Measurements from ENCODE around the gene OSBPL8. TPM values are rescaled to one million over a fixed set of nuclear protein-coding genes. Genes with fewer than 3 reads are reported as not detected.
A peak's percentile ranks its signal among the peaks of the same experiment; 100 is the strongest.
"Not testable (repeated sequence)": the region's sequence is repeated elsewhere in the genome, so short reads cannot be mapped to it uniquely, and the experiment has no call there.

The OSBPL8 gene
- total RNA-seq, 2 experiments from 2014 or later = 25.0 to 61.3 TPM

DNA sequence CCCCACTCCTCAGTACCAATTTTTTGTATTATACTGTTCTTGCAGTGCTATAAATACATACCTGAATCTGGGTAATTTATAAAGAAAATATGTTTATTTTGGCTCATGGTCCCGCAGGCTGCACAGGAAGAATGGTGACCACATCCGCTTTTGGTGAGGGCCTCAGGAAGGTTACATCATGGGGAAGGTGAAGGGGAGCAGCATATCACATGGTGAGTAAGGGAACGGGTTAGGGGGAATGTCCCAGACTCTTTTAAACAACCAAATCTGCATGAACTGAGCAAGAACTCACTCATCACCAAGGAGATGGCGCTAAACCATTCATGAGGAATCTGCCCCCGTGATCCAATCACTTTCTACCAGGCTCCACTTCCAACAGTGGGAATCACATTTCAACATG is 40.0 kb downstream of the OSBPL8 start:
- POLR2A ChIA-PET = interaction anchor here (0.5 to 1.1 kb wide), 3 partner anchors 10 to 500 kb away, joined by 3 read pairs; no protein-coding TSS in a partner anchor

DNA sequence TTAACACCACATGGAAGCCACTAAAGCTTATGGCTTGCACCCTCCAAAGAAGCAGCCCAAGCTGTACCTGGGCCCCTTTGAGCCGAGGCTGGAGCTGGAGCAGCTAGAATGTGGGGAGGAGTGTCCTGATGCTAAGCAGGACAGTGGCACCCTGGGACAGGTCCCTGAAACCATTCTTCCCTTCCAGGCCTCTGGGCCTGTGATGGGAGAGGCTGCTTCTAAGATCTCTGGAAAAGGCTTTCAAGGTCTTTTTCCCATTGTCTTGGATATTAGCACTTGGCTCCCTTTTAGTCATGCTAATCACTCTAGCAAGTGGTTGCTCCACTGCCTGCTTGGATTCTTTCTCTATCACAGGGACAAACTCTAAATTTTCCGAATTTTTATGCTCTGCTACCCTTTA is 40.9 kb downstream of the OSBPL8 start:
- ChIA-PET POLR2A (interaction anchor here (0.5 kb wide), 1 partner anchor 10 kb away, joined by 3 read pairs; no protein-coding TSS in a partner anchor), CTCF (ENCODE audit: unreplicated experiment) (no interaction called here)
- intact Hi-C loops (cut with micrococcal nuclease; ENCODE audit: unreplicated experiment) = no loop called here
- DNase-seq (ENCODE audit: low spot score) = no peak
- Histone ChIP-seq H3K27ac (ENCODE audit: low read depth, low read length, poor library complexity, severe bottlenecking) (no peak overlapping the region), H3K4me1 (ENCODE audit: insufficient read depth, low read length, poor library complexity, severe bottlenecking) (peaks cover 17% of the 10 kb centered on the region), H4K20me1 (ENCODE audit: insufficient read depth, low read length) (no peaks in the 10 kb centered on the region), H2AFZ (ENCODE audit: low read length) (no peak overlapping the region), H3K79me2 (ENCODE audit: insufficient read depth, low read depth, low read length) (peaks cover 41% of the 10 kb centered on the region; the same call in 1 of the 2 replicates), H3K4me3 (ENCODE audit: low read depth, low read length, poor library complexity, severe bottlenecking) (no peak overlapping the region), H3K4me2 (ENCODE audit: low read length) (no peak overlapping the region), H3K9me2 (ENCODE audit: insufficient read depth, low read length) (no peaks in the 10 kb centered on the region), H3K36me3 (ENCODE audit: insufficient read depth, low read length) (peaks cover 61% of the 10 kb centered on the region), H3K9me3 (ENCODE audit: low read length) (peaks cover 45% of the 10 kb centered on the region; the same call in 1 of the 2 replicates)
- BruUV-seq (replicated peaks) = no TSS peak
- TF ChIP-seq, protein P1, sequence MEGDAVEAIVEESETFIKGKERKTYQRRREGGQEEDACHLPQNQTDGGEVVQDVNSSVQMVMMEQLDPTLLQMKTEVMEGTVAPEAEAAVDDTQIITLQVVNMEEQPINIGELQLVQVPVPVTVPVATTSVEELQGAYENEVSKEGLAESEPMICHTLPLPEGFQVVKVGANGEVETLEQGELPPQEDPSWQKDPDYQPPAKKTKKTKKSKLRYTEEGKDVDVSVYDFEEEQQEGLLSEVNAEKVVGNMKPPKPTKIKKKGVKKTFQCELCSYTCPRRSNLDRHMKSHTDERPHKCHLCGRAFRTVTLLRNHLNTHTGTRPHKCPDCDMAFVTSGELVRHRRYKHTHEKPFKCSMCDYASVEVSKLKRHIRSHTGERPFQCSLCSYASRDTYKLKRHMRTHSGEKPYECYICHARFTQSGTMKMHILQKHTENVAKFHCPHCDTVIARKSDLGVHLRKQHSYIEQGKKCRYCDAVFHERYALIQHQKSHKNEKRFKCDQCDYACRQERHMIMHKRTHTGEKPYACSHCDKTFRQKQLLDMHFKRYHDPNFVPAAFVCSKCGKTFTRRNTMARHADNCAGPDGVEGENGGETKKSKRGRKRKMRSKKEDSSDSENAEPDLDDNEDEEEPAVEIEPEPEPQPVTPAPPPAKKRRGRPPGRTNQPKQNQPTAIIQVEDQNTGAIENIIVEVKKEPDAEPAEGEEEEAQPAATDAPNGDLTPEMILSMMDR (conservative IDR thresholded peaks at IDR 0.05; ENCODE audit: low read length) = no peak
- no peak for TF ChIP-seq EZH2phosphoT487 (IDR thresholded peaks at IDR 0.05; ENCODE audit: borderline replicate concordance, low read depth, low read length)

More for the DNA sequence above, 40.0 kb downstream of the OSBPL8 start:
- Histone ChIP-seq H3K79me2 (ENCODE audit: insufficient read depth, low read depth, low read length) (peaks cover 41% of the 10 kb centered on the region; the same call in 1 of the 2 replicates), H3K4me1 (ENCODE audit: insufficient read depth, low read length, poor library complexity, severe bottlenecking) (peaks cover 17% of the 10 kb centered on the region), H3K9me3 (ENCODE audit: low read length) (peaks cover 45% of the 10 kb centered on the region; the same call in 1 of the 2 replicates), H3K27ac (ENCODE audit: low read depth, low read length, poor library complexity, severe bottlenecking) (peak overlapping the region; percentile 10), H3K4me2 (ENCODE audit: low read length) (peak overlapping the region; percentile 26; the same call in 1 of the 2 replicates), H3K4me3 (ENCODE audit: low read depth, low read length, poor library complexity, severe bottlenecking) (no peak overlapping the region), H4K20me1 (ENCODE audit: insufficient read depth, low read length) (no peaks in the 10 kb centered on the region), H2AFZ (ENCODE audit: low read length) (no peak overlapping the region), H3K9me2 (ENCODE audit: insufficient read depth, low read length) (no peaks in the 10 kb centered on the region), H3K36me3 (ENCODE audit: insufficient read depth, low read length) (peaks cover 58% of the 10 kb centered on the region)
- intact Hi-C loops (cut with micrococcal nuclease; ENCODE audit: unreplicated experiment) = no loop called here
- no TSS peak for BruUV-seq (replicated peaks)
- CTCF ChIA-PET (ENCODE audit: unreplicated experiment) = no interaction called here
- DNase-seq (ENCODE audit: low spot score) = peak; percentile 46
- no peak for TF ChIP-seq EZH2phosphoT487 (IDR thresholded peaks at IDR 0.05; ENCODE audit: borderline replicate concordance, low read depth, low read length)
- TF ChIP-seq, protein P1 (conservative IDR thresholded peaks at IDR 0.05; ENCODE audit: low read length) = no peak

DNA sequence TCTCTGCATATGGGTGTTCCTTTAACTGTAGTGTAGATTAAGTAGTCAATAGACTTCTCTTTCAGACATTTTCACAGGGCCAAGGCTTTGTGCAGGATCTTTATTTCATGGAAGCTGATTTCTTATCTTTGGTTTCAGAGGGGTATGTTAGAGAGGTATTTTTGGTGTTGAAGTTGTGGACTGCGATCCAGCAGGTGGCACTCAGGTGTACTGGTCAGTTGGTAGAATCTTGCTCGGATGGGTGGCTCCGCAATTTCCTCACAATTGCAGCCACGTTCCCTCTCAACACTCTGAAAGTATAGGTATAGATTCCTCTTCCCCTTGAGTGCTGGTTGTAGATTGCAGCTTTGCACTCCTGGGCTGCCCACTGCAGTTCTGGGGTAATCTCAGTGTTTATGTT is 44.3 kb downstream of the OSBPL8 start:
- Histone ChIP-seq H3K4me1 (ENCODE audit: insufficient read depth, low read length, poor library complexity, severe bottlenecking) (peaks cover 36% of the 10 kb centered on the region), H3K27ac (ENCODE audit: low read depth, low read length, poor library complexity, severe bottlenecking) (no peak overlapping the region), H3K4me3 (ENCODE audit: low read depth, low read length, poor library complexity, severe bottlenecking) (no peak overlapping the region), H3K36me3 (ENCODE audit: insufficient read depth, low read length) (peaks cover 61% of the 10 kb centered on the region), H3K9me2 (ENCODE audit: insufficient read depth, low read length) (no peaks in the 10 kb centered on the region), H3K79me2 (ENCODE audit: insufficient read depth, low read depth, low read length) (peaks cover 50% of the 10 kb centered on the region; the same call in 1 of the 2 replicates), H3K9me3 (ENCODE audit: low read length) (peaks cover 49% of the 10 kb centered on the region), H3K4me2 (ENCODE audit: low read length) (no peak overlapping the region), H4K20me1 (ENCODE audit: insufficient read depth, low read length) (no peaks in the 10 kb centered on the region), H2AFZ (ENCODE audit: low read length) (no peak overlapping the region)
- CTCF ChIA-PET (ENCODE audit: unreplicated experiment) = no interaction called here
- no peak for DNase-seq (ENCODE audit: low spot score)
- TF ChIP-seq, protein P1 (conservative IDR thresholded peaks at IDR 0.05; ENCODE audit: low read length) = no peak
- no peak for TF ChIP-seq EZH2phosphoT487 (IDR thresholded peaks at IDR 0.05; ENCODE audit: borderline replicate concordance, low read depth, low read length)
- intact Hi-C loops (cut with micrococcal nuclease; ENCODE audit: unreplicated experiment) = no loop called here
- POLR2A ChIA-PET = interaction anchor here (1.1 kb wide), 1 partner anchor 74 kb away, joined by 3 read pairs; no protein-coding TSS in a partner anchor
- no TSS peak for BruUV-seq (replicated peaks)

DNA sequence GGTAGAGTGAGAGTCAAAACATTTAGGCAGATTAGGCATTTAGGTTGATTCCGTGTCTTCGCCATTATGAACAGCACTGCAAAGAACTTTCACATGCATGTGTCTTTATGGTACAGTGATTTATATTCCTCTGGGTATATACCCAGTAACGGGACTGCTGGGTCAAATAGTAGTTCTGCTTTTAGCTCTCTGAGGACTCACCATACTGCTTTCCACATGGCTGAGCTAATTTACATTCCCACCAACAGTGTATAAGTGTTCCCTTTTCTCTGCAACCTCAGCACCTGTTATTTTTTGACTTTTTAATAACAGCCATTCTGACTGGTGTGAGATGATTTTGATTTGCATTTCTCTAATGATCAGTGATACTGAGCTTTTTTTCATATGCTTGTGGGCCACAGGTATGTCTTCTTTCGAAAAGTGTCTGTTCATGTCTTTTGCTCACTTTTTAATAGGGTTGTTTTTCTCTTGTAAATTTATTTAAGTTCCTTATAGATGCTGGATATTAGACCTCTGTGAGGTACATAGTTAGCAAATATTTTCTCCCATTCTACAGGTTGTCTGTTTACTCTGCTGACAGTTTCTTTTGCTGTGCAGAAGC is 48.4 kb downstream of the OSBPL8 start:
- Histone ChIP-seq H3K79me2 (ENCODE audit: insufficient read depth, low read depth, low read length) (peaks cover 49% of the 10 kb centered on the region; the same call in 1 of the 2 replicates), H3K27ac (ENCODE audit: low read depth, low read length, poor library complexity, severe bottlenecking) (peak overlapping the region; percentile 93), H3K4me2 (ENCODE audit: low read length) (peak overlapping the region; percentile 52), H2AFZ (ENCODE audit: low read length) (peak overlapping the region; percentile 8; the same call in 1 of the 2 replicates), H3K4me3 (ENCODE audit: low read depth, low read length, poor library complexity, severe bottlenecking) (peak overlapping the region; percentile 52), H3K36me3 (ENCODE audit: insufficient read depth, low read length) (peaks cover 51% of the 10 kb centered on the region), H3K4me1 (ENCODE audit: insufficient read depth, low read length, poor library complexity, severe bottlenecking) (peaks cover 26% of the 10 kb centered on the region), H3K9me3 (ENCODE audit: low read length) (peaks cover 47% of the 10 kb centered on the region)
- H3K9me2 ChIP-seq (ENCODE audit: insufficient read depth, low read length); H4K20me1 ChIP-seq (ENCODE audit: insufficient read depth, low read length); BruUV-seq (replicated peaks); intact Hi-C loops (cut with micrococcal nuclease; ENCODE audit: unreplicated experiment): not testable (repeated sequence)
- CTCF ChIA-PET (ENCODE audit: unreplicated experiment) = interaction anchor here (1.4 kb wide), 1 partner anchor 48 kb away, joined by 3 read pairs; no protein-coding TSS in a partner anchor
- peak; percentile 89 for DNase-seq (ENCODE audit: low spot score)
- POLR2A ChIA-PET = interaction anchor here (0.9 to 1.4 kb wide), 3 partner anchors 13 to 43 kb away, joined by 3 to 4 read pairs (median 3); no protein-coding TSS in a partner anchor
